ENCODE results near the gene GABRG3. TPM values are rescaled to one million over a fixed set of nuclear protein-coding genes. Genes with fewer than 3 reads are reported as not detected.

The GABRG3 gene
- total and polyA plus RNA-seq, 12 donors = not detected

GRCh38 chr15:27091270-27091940 lies 120.4 kb downstream of the GABRG3 start:
- ATAC-seq = peak in 2 of 8 donors; percentile 48 to 51
- TF ChIP-seq, protein P1, sequence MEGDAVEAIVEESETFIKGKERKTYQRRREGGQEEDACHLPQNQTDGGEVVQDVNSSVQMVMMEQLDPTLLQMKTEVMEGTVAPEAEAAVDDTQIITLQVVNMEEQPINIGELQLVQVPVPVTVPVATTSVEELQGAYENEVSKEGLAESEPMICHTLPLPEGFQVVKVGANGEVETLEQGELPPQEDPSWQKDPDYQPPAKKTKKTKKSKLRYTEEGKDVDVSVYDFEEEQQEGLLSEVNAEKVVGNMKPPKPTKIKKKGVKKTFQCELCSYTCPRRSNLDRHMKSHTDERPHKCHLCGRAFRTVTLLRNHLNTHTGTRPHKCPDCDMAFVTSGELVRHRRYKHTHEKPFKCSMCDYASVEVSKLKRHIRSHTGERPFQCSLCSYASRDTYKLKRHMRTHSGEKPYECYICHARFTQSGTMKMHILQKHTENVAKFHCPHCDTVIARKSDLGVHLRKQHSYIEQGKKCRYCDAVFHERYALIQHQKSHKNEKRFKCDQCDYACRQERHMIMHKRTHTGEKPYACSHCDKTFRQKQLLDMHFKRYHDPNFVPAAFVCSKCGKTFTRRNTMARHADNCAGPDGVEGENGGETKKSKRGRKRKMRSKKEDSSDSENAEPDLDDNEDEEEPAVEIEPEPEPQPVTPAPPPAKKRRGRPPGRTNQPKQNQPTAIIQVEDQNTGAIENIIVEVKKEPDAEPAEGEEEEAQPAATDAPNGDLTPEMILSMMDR (IDR thresholded peaks at IDR 0.05) = no peak
- 54 to 59% methylated on average over 9 of the region's 9 CpGs for WGBS, 2 donors

GRCh38 chr15:27092390-27092789 lies 121.4 kb downstream of the GABRG3 start:
- intact Hi-C loops (cut with DNase I) = no loop called here
- H3K4me1 ChIP-seq = no peaks in the 10 kb centered on the region
- no peak for ATAC-seq
- no peak overlapping the region for H3K27ac ChIP-seq
- H3K9me3 ChIP-seq = peaks cover 0 to 23% (median 4%) of the 10 kb centered on the region in 11 donors
- DNase-seq = no peak
- no peak overlapping the region for H3K4me3 ChIP-seq
- no peaks in the 10 kb centered on the region for H3K36me3 ChIP-seq
- TF ChIP-seq, protein P1 (IDR thresholded peaks at IDR 0.05) = no peak
- WGBS, 2 donors = 67 to 74% methylated on average over 10 of the region's 10 CpGs
- peaks cover 0 to 3% (median 0%) of the 10 kb centered on the region in 7 donors for H3K27me3 ChIP-seq

More at GRCh38 chr15:27091270-27091940, 120.4 kb downstream of the GABRG3 start:
- DNase-seq = no peak
- intact Hi-C loops (cut with DNase I) = no loop called here
- Histone ChIP-seq H3K27ac (no peak overlapping the region), H3K9me3 (peaks cover 0 to 23% (median 4%) of the 10 kb centered on the region in 11 donors), H3K4me1 (no peaks in the 10 kb centered on the region), H3K4me3 (no peak overlapping the region), H3K36me3 (no peaks in the 10 kb centered on the region), H3K27me3 (no peaks in the 10 kb centered on the region)

GRCh38 chr15:27094235-27094634 lies 123.3 kb downstream of the GABRG3 start:
- 60 to 67% methylated on average over 1 of the region's 1 CpG for WGBS, 2 donors
- H3K27me3 ChIP-seq = peaks cover 0 to 3% (median 0%) of the 10 kb centered on the region in 7 donors
- no peak overlapping the region for H3K27ac ChIP-seq
- H3K36me3 ChIP-seq = no peaks in the 10 kb centered on the region
- no peak overlapping the region for H3K4me3 ChIP-seq
- peaks cover 0 to 18% (median 4%) of the 10 kb centered on the region in 11 donors for H3K9me3 ChIP-seq
- DNase-seq (no peak), ATAC-seq (no peak)
- H3K4me1 ChIP-seq = no peaks in the 10 kb centered on the region
- intact Hi-C loops (cut with DNase I) = no loop called here
- TF ChIP-seq, protein P1 (IDR thresholded peaks at IDR 0.05) = no peak

DNA sequence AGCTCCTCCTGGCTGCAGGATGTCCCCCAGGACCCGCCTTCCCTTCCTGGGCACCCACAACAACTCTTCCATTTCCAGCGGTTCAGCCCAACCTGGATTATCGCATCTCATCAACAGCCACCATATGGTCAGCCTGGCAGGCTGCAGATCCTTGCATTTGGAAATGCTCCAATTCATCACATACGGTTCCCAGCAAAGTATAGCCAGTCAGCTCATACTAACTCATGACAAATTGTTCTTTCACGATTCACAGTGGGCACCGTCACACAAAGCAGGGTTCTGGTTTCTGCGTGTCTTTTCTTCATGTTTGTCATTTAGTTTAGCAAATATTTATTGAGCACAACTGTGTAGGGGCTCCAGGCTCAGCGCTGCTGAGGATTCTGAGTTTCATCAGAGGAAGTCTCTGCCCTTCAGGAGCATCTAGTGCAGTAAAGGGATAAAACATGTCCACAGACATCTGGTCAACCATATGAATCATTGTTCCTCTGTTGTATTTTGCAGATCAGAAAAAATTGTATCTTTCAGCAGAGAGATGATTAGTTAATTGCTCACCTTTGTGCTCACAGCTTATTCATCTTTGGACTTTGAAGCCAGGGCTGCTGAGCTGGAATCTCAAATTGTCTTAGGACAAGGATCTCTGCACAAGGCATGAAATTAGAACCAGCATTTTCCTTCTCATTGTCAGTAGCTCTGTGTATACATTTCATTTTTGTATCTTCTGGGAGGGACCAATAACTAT lies 125.1 kb downstream of the GABRG3 start:
- Histone ChIP-seq H3K36me3 (no peaks in the 10 kb centered on the region), H3K27me3 (peaks cover 0 to 3% (median 0%) of the 10 kb centered on the region in 7 donors), H3K9me3 (peaks cover 0 to 5% (median 0%) of the 10 kb centered on the region in 11 donors), H3K4me1 (no peaks in the 10 kb centered on the region), H3K27ac (no peak overlapping the region), H3K4me3 (no peak overlapping the region)
- TF ChIP-seq, protein P1 (IDR thresholded peaks at IDR 0.05) = no peak
- no peak for DNase-seq
- intact Hi-C loops (cut with DNase I) = no loop called here
- WGBS, 2 donors = 58 to 60% methylated on average over 8 of the region's 8 CpGs
- no peak for ATAC-seq
